HepG2 (cell line): ENCODE results near the gene GDE1. TPM values are rescaled to one million over a fixed set of nuclear protein-coding genes. Genes with fewer than 3 reads are reported as not detected.
A peak's percentile ranks its signal among the peaks of the same experiment; 100 is the strongest.

ENCODE experiments used
- ARHGAP35 ChIP-seq: sonication (generic); formaldehyde crosslinking; IDR thresholded peaks from 2 replicates; pipeline ENCODE4 v1.9.0; 2022; ENCODE audit warnings: mild to moderate bottlenecking, inconsistent platforms, moderate library complexity, missing genetic modification reagents, borderline replicate concordance
- CC2D1A ChIP-seq: sonication (generic); formaldehyde crosslinking; IDR thresholded peaks from 2 replicates; pipeline ENCODE4 v1.8.1; 2023; ENCODE audit warnings: mild to moderate bottlenecking, missing genetic modification reagents
- CENPT ChIP-seq: sonication (generic); formaldehyde crosslinking; IDR thresholded peaks from 2 replicates; pipeline ENCODE4 v1.8.0; 2022; ENCODE audit warnings: low read depth, mild to moderate bottlenecking, moderate library complexity, missing genetic modification reagents
- EP300 ChIP-seq, 3 experiments: sonication (generic) in 1 of 3; formaldehyde crosslinking in 1 of 3; IDR thresholded peaks; 2 replicates each; pipeline versions ENCODE4 v1.5.1 to v1.6.1; 2011 to 2020; ENCODE audit warnings: low read depth in 2 of 3, low read length in 2 of 3, borderline replicate concordance in 1 of 3, improper control_type of control experiment in 1 of 3, mild to moderate bottlenecking in 1 of 3, missing genetic modification reagents in 1 of 3, moderate library complexity in 1 of 3
- IRF9 ChIP-seq: sonication (generic); formaldehyde crosslinking; IDR thresholded peaks from 2 replicates; pipeline ENCODE4 v1.8.0; 2022; ENCODE audit warnings: missing genetic modification reagents, mild to moderate bottlenecking, borderline replicate concordance
- KDM5B ChIP-seq: sonication (generic); formaldehyde crosslinking; IDR thresholded peaks from 2 replicates; pipeline ENCODE4 v1.4.0; 2020; ENCODE audit warnings: missing genetic modification reagents, mild to moderate bottlenecking, borderline replicate concordance
- NFE2L2 ChIP-seq: fragments of 150-350 bp; IDR thresholded peaks from 2 replicates; pipeline ENCODE4 v1.6.1; 2014; ENCODE audit warnings: low read length
- NFYC ChIP-seq: IDR thresholded peaks from 2 replicates; pipeline ENCODE4 v1.6.1; 2016; ENCODE audit warnings: missing genetic modification reagents, missing compliant biosample characterization
- POLR2AphosphoS5 ChIP-seq: IDR thresholded peaks from 2 replicates; pipeline ENCODE4 v1.6.1; 2012; ENCODE audit warnings: low read depth, low read length
- SCMH1 ChIP-seq: sonication (generic); formaldehyde crosslinking; IDR thresholded peaks from 2 replicates; pipeline ENCODE4 v1.9.0; 2021; ENCODE audit warnings: missing genetic modification reagents, mild to moderate bottlenecking, borderline replicate concordance
- ZMYM3 ChIP-seq: sonication (generic); formaldehyde crosslinking; IDR thresholded peaks from 2 replicates; pipeline ENCODE4 v1.5.1; 2020; ENCODE audit warnings: mild to moderate bottlenecking, missing genetic modification reagents
- ZNF549 ChIP-seq: sonication (generic); formaldehyde crosslinking; IDR thresholded peaks from 2 replicates; pipeline ENCODE4 v1.5.0; 2020; ENCODE audit warnings: missing genetic modification reagents
- ZNF558 ChIP-seq: sonication (generic); formaldehyde crosslinking; IDR thresholded peaks from 2 replicates; pipeline ENCODE4 v1.9.0; 2022; ENCODE audit warnings: mild to moderate bottlenecking, missing genetic modification reagents, borderline replicate concordance
- ZNF567 ChIP-seq: sonication (generic); formaldehyde crosslinking; IDR thresholded peaks from 2 replicates; pipeline ENCODE4 v1.8.1; 2023; ENCODE audit warnings: mild to moderate bottlenecking, missing genetic modification reagents, borderline replicate concordance
- ZNF569 ChIP-seq: sonication (generic); formaldehyde crosslinking; IDR thresholded peaks from 2 replicates; pipeline ENCODE4 v1.5.0; 2020; ENCODE audit warnings: mild to moderate bottlenecking, missing genetic modification reagents, moderate library complexity, borderline replicate concordance
- ZNF614 ChIP-seq: IDR thresholded peaks from 2 replicates; pipeline ENCODE4 v1.6.1; 2018; ENCODE audit warnings: missing biosample characterization, missing genetic modification reagents, inconsistent platforms, borderline replicate concordance
- ZNF674 ChIP-seq: sonication (generic); formaldehyde crosslinking; IDR thresholded peaks from 2 replicates; pipeline ENCODE4 v1.5.0; 2020; ENCODE audit warnings: low read depth, mild to moderate bottlenecking, missing genetic modification reagents
- ZNF7 ChIP-seq: IDR thresholded peaks from 2 replicates; pipeline ENCODE4 v1.6.1; 2016; ENCODE audit warnings: missing biosample characterization, missing genetic modification reagents
- ZSCAN20 ChIP-seq: sonication (generic); formaldehyde crosslinking; IDR thresholded peaks from 2 replicates; pipeline ENCODE4 v1.4.0; 2020; ENCODE audit warnings: missing genetic modification reagents, mild to moderate bottlenecking, borderline replicate concordance
- polyA plus RNA-seq, 8 experiments: library from polyadenylated mRNA; depleted of rRNA in 3 of 8; stranded (reverse) in 7 of 8; unstranded in 1 of 8; fragments of >200 nt; fragmentation: Illumina TruSeq in 4 of 8; extraction: Trizol in 4 of 8; gene quantifications; 2 replicates each; pipeline versions ENCODE4 v1.2.1 to v1.2.3, GENCODE V29; 2011 to 2016; ENCODE audit warnings: low read depth in 4 of 8, missing spikeins in 1 of 8, mixed read lengths in 1 of 8; ENCODE audit not compliant: insufficient read depth in 1 of 8
- total RNA-seq, 5 experiments: library from RNA; depleted of rRNA; stranded (reverse); fragments of >200 nt; fragmentation: Illumina TruSeq; extraction: Trizol; gene quantifications; 2 replicates each; pipeline ENCODE4 v1.2.3, GENCODE V29; 2016; ENCODE audit warnings: low read depth in 1 of 5
- TF ChIP-seq, protein P1 (sequence below): sonication (generic); formaldehyde crosslinking; IDR thresholded peaks from 2 replicates; pipeline ENCODE4 v1.8.1; 2023; ENCODE audit warnings: missing genetic modification reagents, mild to moderate bottlenecking, borderline replicate concordance
- TF ChIP-seq, protein P2 (sequence below): sonication (generic); formaldehyde crosslinking; conservative IDR thresholded peaks from 2 replicates; pipeline ENCODE4 v1.4.0; 2020; ENCODE audit warnings: missing genetic modification reagents
- TF ChIP-seq, protein P3 (sequence below): sonication (generic); formaldehyde crosslinking; IDR thresholded peaks from 2 replicates; pipeline ENCODE4 v1.4.0; 2020; ENCODE audit warnings: missing genetic modification reagents, borderline replicate concordance

Gene GDE1
- total and polyA plus RNA-seq, 2 of the 13 experiments (the other 11 are each of a cell fraction or from before 2014, with no cell fraction given): 35.9 to 59.0 TPM

DNA sequence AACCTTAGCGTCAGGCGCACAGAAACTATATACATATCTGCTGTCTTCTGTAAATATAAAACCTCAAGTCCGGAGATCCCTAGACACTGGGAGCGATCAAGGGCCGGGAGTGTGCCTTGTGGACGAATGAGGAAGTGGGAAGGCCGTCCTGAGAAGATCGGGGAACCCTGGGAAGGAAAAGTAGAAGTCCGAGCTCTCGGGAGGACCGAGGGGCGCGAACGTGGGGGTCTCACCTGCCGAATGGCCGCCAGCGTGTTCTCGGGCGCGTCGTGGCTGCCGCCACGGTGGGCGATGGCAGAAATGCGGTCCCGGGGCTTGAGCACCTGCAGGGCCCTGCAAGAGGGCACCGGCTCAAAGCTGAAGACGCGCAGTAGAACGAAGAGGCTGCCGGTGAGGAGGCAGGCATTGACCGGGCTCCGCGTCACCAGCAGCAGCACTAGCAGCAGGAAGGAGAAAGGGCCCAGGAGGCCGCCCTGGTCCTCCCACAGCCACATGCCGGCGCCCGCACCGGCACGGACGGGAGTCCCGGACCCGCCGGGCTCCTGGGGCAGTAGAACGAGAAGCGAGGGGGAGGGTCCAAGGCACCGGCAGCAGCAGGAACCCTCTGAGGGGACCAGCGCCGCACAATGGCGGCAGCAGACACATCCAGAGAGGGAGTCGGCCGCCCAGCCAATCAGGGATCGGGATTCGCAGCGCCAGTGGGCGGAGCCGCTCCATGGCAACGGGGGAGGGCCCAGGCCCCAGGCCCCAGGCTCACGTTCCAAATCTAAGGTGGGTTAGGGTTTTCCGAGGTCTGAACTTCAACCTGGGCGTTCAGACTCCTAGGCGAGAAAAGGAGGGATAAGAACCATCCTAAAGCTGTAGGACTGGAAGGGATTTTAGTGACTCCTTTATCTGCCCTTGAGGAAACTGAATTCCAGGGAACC lies at the start of gene GDE1 (continued):
- TF ChIP-seq ARHGAP35 (CRISPR knock-in tag) (peak; percentile 79), ZMYM3 (peak; percentile 60; the same call in 1 of the 2 replicates), CC2D1A (CRISPR knock-in tag) (no peak; the same call in 1 of the 2 replicates), POLR2AphosphoS5 (peak; percentile 92), ZNF567 (no peak), ZNF569 (CRISPR knock-in tag) (no peak), NFE2L2 (0 out of 2 replicates have a peak, but pooled peaks have one; percentile 10), ZNF549 (CRISPR knock-in tag) (no peak), IRF9 (CRISPR knock-in tag) (peak; percentile 78; the same call in 1 of the 2 replicates), ZNF674 (CRISPR knock-in tag) (no peak), SCMH1 (CRISPR knock-in tag) (no peak), CENPT (CRISPR knock-in tag) (no peak), ZNF614 (CRISPR knock-in tag) (peak; percentile 75), NFYC (peak; percentile 90), ZNF7 (CRISPR knock-in tag) (peak; percentile 35; the same call in 1 of the 2 replicates), EP300 (IDR thresholded peaks at IDR 0.05; ENCODE audit: low read depth in 2 of 2, low read length in 2 of 2) (no peak), EP300 (CRISPR knock-in tag; IDR thresholded peaks at IDR 0.05; ENCODE audit: borderline replicate concordance) (peak; percentile 27; the same call in 1 of the 2 replicates), KDM5B (peak; percentile 95), ZNF558 (no peak), ZSCAN20 (CRISPR knock-in tag) (0 out of 2 replicates have a peak, but pooled peaks have one; percentile 42)
- TF ChIP-seq, protein P1, sequence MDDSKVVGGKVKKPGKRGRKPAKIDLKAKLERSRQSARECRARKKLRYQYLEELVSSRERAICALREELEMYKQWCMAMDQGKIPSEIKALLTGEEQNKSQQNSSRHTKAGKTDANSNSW (CRISPR knock-in tag): peak; percentile 82; the same call in 1 of the 2 replicates
- TF ChIP-seq, protein P2, sequence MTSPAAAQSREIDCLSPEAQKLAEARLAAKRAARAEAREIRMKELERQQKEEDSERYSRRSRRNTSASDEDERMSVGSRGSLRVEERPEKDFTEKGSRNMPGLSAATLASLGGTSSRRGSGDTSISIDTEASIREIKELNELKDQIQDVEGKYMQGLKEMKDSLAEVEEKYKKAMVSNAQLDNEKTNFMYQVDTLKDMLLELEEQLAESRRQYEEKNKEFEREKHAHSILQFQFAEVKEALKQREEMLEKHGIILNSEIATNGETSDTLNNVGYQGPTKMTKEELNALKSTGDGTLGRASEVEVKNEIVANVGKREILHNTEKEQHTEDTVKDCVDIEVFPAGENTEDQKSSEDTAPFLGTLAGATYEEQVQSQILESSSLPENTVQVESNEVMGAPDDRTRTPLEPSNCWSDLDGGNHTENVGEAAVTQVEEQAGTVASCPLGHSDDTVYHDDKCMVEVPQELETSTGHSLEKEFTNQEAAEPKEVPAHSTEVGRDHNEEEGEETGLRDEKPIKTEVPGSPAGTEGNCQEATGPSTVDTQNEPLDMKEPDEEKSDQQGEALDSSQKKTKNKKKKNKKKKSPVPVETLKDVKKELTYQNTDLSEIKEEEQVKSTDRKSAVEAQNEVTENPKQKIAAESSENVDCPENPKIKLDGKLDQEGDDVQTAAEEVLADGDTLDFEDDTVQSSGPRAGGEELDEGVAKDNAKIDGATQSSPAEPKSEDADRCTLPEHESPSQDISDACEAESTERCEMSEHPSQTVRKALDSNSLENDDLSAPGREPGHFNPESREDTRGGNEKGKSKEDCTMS: no peak
- TF ChIP-seq, protein P3, sequence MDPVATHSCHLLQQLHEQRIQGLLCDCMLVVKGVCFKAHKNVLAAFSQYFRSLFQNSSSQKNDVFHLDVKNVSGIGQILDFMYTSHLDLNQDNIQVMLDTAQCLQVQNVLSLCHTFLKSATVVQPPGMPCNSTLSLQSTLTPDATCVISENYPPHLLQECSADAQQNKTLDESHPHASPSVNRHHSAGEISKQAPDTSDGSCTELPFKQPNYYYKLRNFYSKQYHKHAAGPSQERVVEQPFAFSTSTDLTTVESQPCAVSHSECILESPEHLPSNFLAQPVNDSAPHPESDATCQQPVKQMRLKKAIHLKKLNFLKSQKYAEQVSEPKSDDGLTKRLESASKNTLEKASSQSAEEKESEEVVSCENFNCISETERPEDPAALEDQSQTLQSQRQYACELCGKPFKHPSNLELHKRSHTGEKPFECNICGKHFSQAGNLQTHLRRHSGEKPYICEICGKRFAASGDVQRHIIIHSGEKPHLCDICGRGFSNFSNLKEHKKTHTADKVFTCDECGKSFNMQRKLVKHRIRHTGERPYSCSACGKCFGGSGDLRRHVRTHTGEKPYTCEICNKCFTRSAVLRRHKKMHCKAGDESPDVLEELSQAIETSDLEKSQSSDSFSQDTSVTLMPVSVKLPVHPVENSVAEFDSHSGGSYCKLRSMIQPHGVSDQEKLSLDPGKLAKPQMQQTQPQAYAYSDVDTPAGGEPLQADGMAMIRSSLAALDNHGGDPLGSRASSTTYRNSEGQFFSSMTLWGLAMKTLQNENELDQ (CRISPR knock-in tag): no peak
